Measurements from ENCODE around the gene LPP.

LPP gene

DNA sequence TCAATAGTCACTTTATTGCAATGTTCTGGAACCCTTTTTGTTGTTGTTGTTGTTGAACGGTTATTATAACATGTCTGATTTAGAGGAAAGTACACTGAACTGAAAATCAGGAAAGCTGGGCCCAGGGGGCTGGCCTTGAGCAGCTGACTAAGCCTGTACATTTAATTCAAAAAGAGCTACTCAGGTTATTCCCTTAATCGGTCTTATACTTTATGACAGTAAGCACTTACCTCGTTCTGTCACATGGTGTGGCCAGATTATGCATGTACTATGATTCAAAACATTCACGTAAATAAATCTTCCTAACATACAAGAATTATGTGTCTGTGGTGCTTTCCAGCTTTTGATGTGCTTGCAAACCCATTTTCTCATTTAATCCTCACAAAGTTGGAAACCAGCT, 635.3 kb downstream of the LPP start:
- peaks cover 8% of the 10 kb centered on the region for H3K36me3 Mint-ChIP-seq
- no peaks in the 10 kb centered on the region for H3K9me3 Mint-ChIP-seq (ENCODE audit: low read depth)
- peaks cover 6% of the 10 kb centered on the region for H3K4me1 Mint-ChIP-seq (ENCODE audit: low read depth)
- H3K27ac Mint-ChIP-seq, result no peak overlapping the region
- H3K4me3 Mint-ChIP-seq, result no peak overlapping the region
- H3K27me3 Mint-ChIP-seq, result no peaks in the 10 kb centered on the region

DNA sequence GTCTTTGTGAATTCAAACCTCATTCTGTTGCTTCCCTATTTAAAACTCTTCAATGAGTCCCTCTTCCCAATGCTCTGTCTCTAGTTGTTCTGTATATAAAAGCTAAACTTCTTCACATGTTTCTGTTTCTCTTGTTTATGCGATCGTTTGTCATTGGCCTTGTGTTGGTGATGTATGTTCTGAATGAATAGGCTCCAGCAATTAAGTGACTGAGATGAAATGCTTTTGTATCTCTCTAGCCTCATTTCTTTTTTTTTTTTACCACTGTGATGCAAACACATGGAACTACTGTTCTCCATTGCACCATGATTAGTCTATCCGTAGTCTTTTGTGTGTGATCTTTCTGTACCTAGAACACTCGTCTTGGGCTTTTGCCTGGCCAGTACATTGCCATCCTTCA, 637.4 kb downstream of the LPP start:
- H3K27me3 Mint-ChIP-seq, result no peaks in the 10 kb centered on the region
- no peak overlapping the region for H3K4me3 Mint-ChIP-seq
- H3K27ac Mint-ChIP-seq, result peak overlapping the region; percentile 41
- peaks cover 8% of the 10 kb centered on the region for H3K36me3 Mint-ChIP-seq
- H3K9me3 Mint-ChIP-seq (ENCODE audit: low read depth), result no peaks in the 10 kb centered on the region
- H3K4me1 Mint-ChIP-seq (ENCODE audit: low read depth), result peaks cover 4% of the 10 kb centered on the region

DNA sequence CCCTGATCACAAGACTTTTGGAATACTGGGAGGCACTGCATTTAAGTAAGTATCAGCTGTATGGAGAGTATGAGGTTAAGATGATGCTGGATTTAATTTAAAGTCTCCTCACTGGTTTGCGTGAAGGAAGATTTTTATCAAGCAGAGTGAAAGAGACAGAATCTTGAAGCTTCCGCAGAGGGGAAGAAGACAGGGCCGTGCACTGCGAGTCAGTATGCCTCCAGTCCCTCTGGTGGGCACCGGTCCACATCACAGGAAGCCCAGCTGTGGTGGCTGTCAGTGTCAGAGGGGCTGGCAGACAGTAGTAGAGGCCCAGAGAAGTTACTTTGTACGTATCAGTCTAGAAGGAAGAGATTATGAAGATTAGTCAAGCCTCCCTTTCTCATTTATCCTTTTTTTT, 638.8 kb downstream of the LPP start:
- peaks cover 4% of the 10 kb centered on the region for H3K4me1 Mint-ChIP-seq (ENCODE audit: low read depth)
- no peak overlapping the region for H3K4me3 Mint-ChIP-seq
- no peak overlapping the region for H3K27ac Mint-ChIP-seq
- peaks cover 8% of the 10 kb centered on the region for H3K36me3 Mint-ChIP-seq
- no peaks in the 10 kb centered on the region for H3K9me3 Mint-ChIP-seq (ENCODE audit: low read depth)
- no peaks in the 10 kb centered on the region for H3K27me3 Mint-ChIP-seq

DNA sequence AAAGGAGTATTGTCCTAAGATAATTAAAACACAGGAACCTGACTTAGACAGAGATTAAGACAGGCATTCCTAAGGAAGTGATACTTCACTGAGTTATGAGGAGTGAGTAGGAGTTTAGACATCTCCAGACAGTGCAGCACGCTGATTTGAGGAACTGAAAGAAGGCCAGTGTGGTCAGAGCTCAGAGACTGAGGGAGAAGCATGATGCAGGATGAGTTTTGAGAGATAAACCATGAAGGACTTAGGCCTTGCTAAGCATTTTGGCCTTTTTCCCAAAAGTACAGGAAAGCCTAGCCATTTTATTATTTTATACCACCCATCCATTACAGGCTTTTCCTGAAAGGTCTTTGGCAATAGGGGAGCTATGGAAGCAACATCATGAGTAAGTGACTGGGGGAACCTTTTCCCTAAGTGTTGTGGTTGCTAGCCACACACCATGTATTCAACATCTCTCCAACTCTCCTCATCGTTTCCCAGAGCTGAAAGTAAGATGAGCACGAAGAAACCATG, 642.2 kb downstream of the LPP start:
- no peak overlapping the region for H3K4me3 Mint-ChIP-seq
- peaks cover 9% of the 10 kb centered on the region for H3K36me3 Mint-ChIP-seq
- H3K27ac Mint-ChIP-seq, result no peak overlapping the region

GRCh38 chr3:188797045-188797444, 643.1 kb downstream of the LPP start:
- no peak overlapping the region for H3K4me3 Mint-ChIP-seq
- H3K27ac Mint-ChIP-seq, result no peak overlapping the region
- H3K27me3 Mint-ChIP-seq, result no peaks in the 10 kb centered on the region
- no peaks in the 10 kb centered on the region for H3K4me1 Mint-ChIP-seq (ENCODE audit: low read depth)
- no peaks in the 10 kb centered on the region for H3K9me3 Mint-ChIP-seq (ENCODE audit: low read depth)
- H3K36me3 Mint-ChIP-seq, result peaks cover 4% of the 10 kb centered on the region

More for the DNA sequence above, 642.2 kb downstream of the LPP start:
- Mint-ChIP-seq H3K9me3 (ENCODE audit: low read depth) (no peaks in the 10 kb centered on the region), H3K27me3 (no peaks in the 10 kb centered on the region), H3K4me1 (ENCODE audit: low read depth) (no peaks in the 10 kb centered on the region)

DNA sequence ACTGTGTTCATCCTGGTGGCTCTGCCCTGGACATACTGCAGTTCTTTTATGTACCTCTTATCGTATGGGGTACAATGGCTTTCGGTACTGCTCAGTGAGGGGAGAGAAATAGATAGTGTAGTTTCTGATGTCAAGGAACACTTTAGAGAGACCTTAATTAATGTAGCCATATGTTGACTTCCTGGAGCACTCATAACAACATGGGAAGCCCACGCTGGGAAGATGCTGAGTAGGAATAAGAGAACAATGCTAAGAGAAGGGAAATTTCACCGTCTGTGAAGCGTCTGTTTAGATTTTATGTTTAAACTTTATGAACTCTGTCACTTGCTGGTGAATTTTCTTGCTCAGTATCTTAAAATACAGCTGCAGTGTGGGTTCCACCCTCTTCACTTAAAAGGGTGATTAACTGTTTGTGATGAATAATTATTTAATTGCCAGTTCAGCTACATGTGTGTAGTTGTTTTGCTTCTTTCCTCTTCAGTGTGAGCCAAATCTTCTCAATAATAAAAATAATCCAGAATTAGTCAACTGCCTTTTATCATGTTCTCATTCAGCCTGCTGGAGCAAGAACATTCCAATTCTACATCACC, 644.7 kb downstream of the LPP start:
- H3K4me1 Mint-ChIP-seq (ENCODE audit: low read depth), result no peaks in the 10 kb centered on the region
- peaks cover 2% of the 10 kb centered on the region for H3K36me3 Mint-ChIP-seq
- no peak overlapping the region for H3K4me3 Mint-ChIP-seq
- no peak overlapping the region for H3K27ac Mint-ChIP-seq
- no peaks in the 10 kb centered on the region for H3K9me3 Mint-ChIP-seq (ENCODE audit: low read depth)
- H3K27me3 Mint-ChIP-seq, result no peaks in the 10 kb centered on the region

DNA sequence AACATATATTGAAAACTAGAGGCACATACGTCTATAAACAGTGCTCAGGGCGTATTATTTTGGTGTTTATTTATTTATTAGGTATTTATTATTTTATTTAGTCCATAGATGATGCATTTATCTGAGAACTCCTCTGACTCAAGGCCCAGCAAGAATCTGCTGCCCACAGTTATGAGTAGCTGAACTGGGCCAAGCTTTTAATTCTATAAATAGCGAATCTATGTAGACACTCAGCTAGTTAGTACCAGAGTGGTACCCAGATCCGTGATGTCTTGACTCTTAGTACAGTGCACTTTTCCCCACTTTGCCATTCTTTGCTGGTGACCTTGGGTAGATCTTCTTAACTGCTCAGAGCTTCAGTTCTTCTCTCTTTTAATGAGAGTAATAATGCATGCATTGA, 647.4 kb downstream of the LPP start:
- Mint-ChIP-seq H3K36me3 (peaks cover 2% of the 10 kb centered on the region), H3K4me3 (no peak overlapping the region), H3K27me3 (no peaks in the 10 kb centered on the region), H3K4me1 (ENCODE audit: low read depth) (no peaks in the 10 kb centered on the region), H3K9me3 (ENCODE audit: low read depth) (peaks cover 7% of the 10 kb centered on the region), H3K27ac (no peak overlapping the region)

DNA sequence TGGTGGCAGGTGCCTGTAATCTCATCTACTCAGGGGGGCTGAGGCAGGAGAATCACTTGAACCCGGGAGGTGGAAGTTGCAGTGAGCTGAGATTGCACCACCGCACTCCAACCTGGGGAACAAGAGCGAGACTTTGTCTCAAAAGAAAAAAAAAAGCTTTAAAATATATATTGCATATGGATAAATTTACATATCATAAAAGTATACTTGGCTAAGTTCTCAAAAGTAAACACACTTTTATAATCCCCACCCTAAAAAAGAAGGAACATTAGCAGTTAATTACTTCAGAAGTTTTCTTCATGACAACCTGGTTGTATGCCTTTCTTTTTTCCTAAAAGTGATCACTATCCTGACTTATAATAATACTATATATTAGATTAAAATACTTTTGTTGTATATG, 648.7 kb downstream of the LPP start:
- H3K36me3 Mint-ChIP-seq, result peaks cover 10% of the 10 kb centered on the region
- H3K27ac Mint-ChIP-seq, result no peak overlapping the region
- H3K4me1 Mint-ChIP-seq (ENCODE audit: low read depth), result no peaks in the 10 kb centered on the region
- no peak overlapping the region for H3K4me3 Mint-ChIP-seq
- peaks cover 16% of the 10 kb centered on the region for H3K9me3 Mint-ChIP-seq (ENCODE audit: low read depth)
- no peaks in the 10 kb centered on the region for H3K27me3 Mint-ChIP-seq

GRCh38 chr3:188807006-188807405, 653.0 kb downstream of the LPP start:
- H3K27ac Mint-ChIP-seq, result no peak overlapping the region
- no peaks in the 10 kb centered on the region for H3K27me3 Mint-ChIP-seq
- H3K4me1 Mint-ChIP-seq (ENCODE audit: low read depth), result no peaks in the 10 kb centered on the region
- peaks cover 22% of the 10 kb centered on the region for H3K36me3 Mint-ChIP-seq
- H3K4me3 Mint-ChIP-seq, result no peak overlapping the region
- H3K9me3 Mint-ChIP-seq (ENCODE audit: low read depth), result peaks cover 22% of the 10 kb centered on the region

DNA sequence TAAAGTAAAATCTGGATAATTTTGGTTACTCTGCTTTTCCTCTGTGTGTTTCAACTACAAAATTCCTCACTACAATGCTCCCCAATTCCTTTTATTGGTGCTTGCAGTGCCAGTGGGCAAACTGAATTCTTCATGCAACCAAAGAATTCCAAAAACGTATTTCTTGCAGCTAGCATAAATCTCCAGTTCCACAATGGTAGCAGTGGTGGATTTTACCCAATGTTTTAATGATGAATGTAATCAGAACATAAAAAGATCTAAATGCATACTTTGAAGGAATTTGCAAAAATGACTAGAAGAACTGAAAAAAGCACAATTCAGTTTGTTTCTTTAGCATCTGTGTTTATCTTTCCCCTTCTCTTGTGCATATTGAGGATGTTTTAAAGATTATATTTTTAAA, 658.2 kb downstream of the LPP start:
- H3K36me3 Mint-ChIP-seq, result peaks cover 18% of the 10 kb centered on the region
- H3K9me3 Mint-ChIP-seq (ENCODE audit: low read depth), result peaks cover 11% of the 10 kb centered on the region
- H3K4me1 Mint-ChIP-seq (ENCODE audit: low read depth), result no peaks in the 10 kb centered on the region
- H3K27me3 Mint-ChIP-seq, result no peaks in the 10 kb centered on the region
- no peak overlapping the region for H3K27ac Mint-ChIP-seq
- H3K4me3 Mint-ChIP-seq, result no peak overlapping the region

GRCh38 chr3:188814581-188814980, 660.6 kb downstream of the LPP start:
- Mint-ChIP-seq H3K36me3 (peaks cover 6% of the 10 kb centered on the region), H3K9me3 (ENCODE audit: low read depth) (no peaks in the 10 kb centered on the region), H3K4me3 (no peak overlapping the region)

GRCh38 chr3:188817103-188817934, 663.4 kb downstream of the LPP start:
- Mint-ChIP-seq H3K4me3 (no peak overlapping the region), H3K4me1 (ENCODE audit: low read depth) (no peaks in the 10 kb centered on the region), H3K27me3 (no peaks in the 10 kb centered on the region), H3K36me3 (peaks cover 6% of the 10 kb centered on the region), H3K9me3 (ENCODE audit: low read depth) (no peaks in the 10 kb centered on the region), H3K27ac (no peak overlapping the region)

More at GRCh38 chr3:188814581-188814980, 660.6 kb downstream of the LPP start:
- no peaks in the 10 kb centered on the region for H3K4me1 Mint-ChIP-seq (ENCODE audit: low read depth)
- no peak overlapping the region for H3K27ac Mint-ChIP-seq
- H3K27me3 Mint-ChIP-seq, result no peaks in the 10 kb centered on the region

DNA sequence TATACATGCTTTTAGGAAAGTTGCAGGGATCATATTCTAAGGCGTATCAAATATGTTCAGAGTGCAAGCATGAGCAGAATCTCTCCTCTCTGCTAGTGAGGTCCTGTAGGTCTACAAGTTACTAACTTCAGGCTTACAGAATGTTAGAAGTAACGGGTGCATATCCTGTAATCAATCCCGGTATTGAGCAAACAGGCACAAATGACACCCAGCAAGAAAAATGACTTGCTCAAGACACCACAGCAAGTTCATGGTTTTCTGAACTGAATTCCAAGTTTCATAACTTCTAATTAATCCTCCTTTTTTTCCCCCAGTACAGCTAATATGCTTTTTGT, 663.9 kb downstream of the LPP start:
- Mint-ChIP-seq H3K27ac (no peak overlapping the region), H3K4me3 (no peak overlapping the region), H3K36me3 (peaks cover 6% of the 10 kb centered on the region), H3K27me3 (no peaks in the 10 kb centered on the region), H3K4me1 (ENCODE audit: low read depth) (no peaks in the 10 kb centered on the region), H3K9me3 (ENCODE audit: low read depth) (no peaks in the 10 kb centered on the region)

- Mint-ChIP-seq H3K36me3 (peaks cover 6% of the 10 kb centered on the region), H3K27ac (no peak overlapping the region), H3K4me3 (no peak overlapping the region), H3K4me1 (ENCODE audit: low read depth) (no peaks in the 10 kb centered on the region), H3K27me3 (no peaks in the 10 kb centered on the region), H3K9me3 (ENCODE audit: low read depth) (no peaks in the 10 kb centered on the region)
Measured at GRCh38 chr3:188818282-188818681, 664.3 kb downstream of the LPP start.

GRCh38 chr3:188819939-188820338, 666.0 kb downstream of the LPP start:
- Mint-ChIP-seq H3K4me3 (no peak overlapping the region), H3K27me3 (no peaks in the 10 kb centered on the region), H3K36me3 (peaks cover 6% of the 10 kb centered on the region), H3K9me3 (ENCODE audit: low read depth) (no peaks in the 10 kb centered on the region), H3K27ac (no peak overlapping the region), H3K4me1 (ENCODE audit: low read depth) (no peaks in the 10 kb centered on the region)

DNA sequence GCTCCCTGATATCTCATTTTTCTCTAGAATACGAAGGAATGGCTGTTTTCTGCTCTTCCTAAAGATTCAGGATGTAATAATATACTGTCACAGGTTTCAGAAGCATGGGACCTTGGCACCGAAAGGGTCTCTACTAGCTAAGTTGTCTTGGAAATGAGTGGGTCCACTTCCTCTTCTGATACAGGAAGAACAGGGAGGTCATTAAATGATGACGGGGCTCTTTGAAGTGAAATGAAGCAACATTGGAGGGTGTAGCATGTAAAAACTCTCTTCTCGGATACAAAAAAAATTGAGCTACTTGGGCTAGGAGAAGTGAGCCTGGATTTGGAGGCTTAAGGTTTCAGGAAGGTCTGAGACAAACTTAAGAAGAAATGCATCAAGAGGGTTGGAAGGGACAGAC, 668.0 kb downstream of the LPP start:
- Mint-ChIP-seq H3K4me3 (no peak overlapping the region), H3K36me3 (peaks cover 6% of the 10 kb centered on the region), H3K4me1 (ENCODE audit: low read depth) (no peaks in the 10 kb centered on the region), H3K27me3 (no peaks in the 10 kb centered on the region), H3K9me3 (ENCODE audit: low read depth) (no peaks in the 10 kb centered on the region), H3K27ac (no peak overlapping the region)
